ENCODE measurements around the gene KNG1. TPM values are rescaled to one million over a fixed set of nuclear protein-coding genes. Genes with fewer than 3 reads are reported as not detected.

Gene KNG1
- total RNA-seq, 1 experiment from 2014 or later, result 0.25 TPM

DNA sequence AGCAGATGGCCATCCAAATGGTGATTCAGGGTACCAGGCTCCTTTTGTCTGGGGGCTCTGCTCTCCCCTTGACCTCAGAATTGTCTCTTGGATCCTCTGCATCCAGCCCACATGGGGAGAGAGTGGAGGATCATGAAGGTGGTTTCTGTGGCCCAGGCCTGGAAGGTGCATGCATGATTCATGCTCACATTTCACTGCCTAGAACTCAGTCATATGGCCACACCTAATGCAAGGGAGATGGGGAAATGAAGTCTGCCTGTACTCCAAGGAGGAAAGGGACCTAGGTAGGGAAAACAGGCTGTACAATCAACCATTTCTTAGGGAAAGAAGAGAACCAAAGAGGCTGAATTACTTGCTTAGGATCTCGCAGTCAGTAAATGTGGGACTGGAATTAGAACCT lies 36.3 kb upstream of the KNG1 start:
- TF ChIP-seq EGR1 (IDR thresholded peaks at IDR 0.05; ENCODE audit: low read depth) (no peak), RAD21 (IDR thresholded peaks at IDR 0.05; ENCODE audit: low read depth) (no peak), JUND (IDR thresholded peaks at IDR 0.05) (no peak), ZNF274 (IDR thresholded peaks at IDR 0.05; ENCODE audit: low read depth, low read length) (no peak), SP1 (IDR thresholded peaks at IDR 0.05; ENCODE audit: low read depth) (no peak), TCF7L2 (IDR thresholded peaks at IDR 0.05; ENCODE audit: borderline replicate concordance, extremely low read depth, insufficient read depth, insufficient read length) (no peak), SRF (IDR thresholded peaks at IDR 0.05; ENCODE audit: low read depth) (no peak), ZFX (IDR thresholded peaks at IDR 0.05) (no peak), CEBPB (IDR thresholded peaks at IDR 0.05; ENCODE audit: low read depth) (no peak), FOSL1 (IDR thresholded peaks at IDR 0.05; ENCODE audit: low read depth) (no peak), ELF1 (IDR thresholded peaks at IDR 0.05; ENCODE audit: borderline replicate concordance, low read depth) (no peak), EZH2phosphoT487 (IDR thresholded peaks at IDR 0.05; ENCODE audit: borderline replicate concordance) (no peak)
- TF ChIP-seq, protein P1, sequence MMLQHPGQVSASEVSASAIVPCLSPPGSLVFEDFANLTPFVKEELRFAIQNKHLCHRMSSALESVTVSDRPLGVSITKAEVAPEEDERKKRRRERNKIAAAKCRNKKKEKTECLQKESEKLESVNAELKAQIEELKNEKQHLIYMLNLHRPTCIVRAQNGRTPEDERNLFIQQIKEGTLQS (IDR thresholded peaks at IDR 0.05), result no peak
- TF ChIP-seq, protein P2, sequence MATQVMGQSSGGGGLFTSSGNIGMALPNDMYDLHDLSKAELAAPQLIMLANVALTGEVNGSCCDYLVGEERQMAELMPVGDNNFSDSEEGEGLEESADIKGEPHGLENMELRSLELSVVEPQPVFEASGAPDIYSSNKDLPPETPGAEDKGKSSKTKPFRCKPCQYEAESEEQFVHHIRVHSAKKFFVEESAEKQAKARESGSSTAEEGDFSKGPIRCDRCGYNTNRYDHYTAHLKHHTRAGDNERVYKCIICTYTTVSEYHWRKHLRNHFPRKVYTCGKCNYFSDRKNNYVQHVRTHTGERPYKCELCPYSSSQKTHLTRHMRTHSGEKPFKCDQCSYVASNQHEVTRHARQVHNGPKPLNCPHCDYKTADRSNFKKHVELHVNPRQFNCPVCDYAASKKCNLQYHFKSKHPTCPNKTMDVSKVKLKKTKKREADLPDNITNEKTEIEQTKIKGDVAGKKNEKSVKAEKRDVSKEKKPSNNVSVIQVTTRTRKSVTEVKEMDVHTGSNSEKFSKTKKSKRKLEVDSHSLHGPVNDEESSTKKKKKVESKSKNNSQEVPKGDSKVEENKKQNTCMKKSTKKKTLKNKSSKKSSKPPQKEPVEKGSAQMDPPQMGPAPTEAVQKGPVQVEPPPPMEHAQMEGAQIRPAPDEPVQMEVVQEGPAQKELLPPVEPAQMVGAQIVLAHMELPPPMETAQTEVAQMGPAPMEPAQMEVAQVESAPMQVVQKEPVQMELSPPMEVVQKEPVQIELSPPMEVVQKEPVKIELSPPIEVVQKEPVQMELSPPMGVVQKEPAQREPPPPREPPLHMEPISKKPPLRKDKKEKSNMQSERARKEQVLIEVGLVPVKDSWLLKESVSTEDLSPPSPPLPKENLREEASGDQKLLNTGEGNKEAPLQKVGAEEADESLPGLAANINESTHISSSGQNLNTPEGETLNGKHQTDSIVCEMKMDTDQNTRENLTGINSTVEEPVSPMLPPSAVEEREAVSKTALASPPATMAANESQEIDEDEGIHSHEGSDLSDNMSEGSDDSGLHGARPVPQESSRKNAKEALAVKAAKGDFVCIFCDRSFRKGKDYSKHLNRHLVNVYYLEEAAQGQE (IDR thresholded peaks at IDR 0.05; ENCODE audit: low read depth), result no peak
- TF ChIP-seq, protein P3, sequence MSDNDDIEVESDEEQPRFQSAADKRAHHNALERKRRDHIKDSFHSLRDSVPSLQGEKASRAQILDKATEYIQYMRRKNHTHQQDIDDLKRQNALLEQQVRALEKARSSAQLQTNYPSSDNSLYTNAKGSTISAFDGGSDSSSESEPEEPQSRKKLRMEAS (IDR thresholded peaks at IDR 0.05), result no peak
- no peaks in the 10 kb centered on the region for H3K9me2 ChIP-seq (ENCODE audit: insufficient read depth)
- H2AFZ ChIP-seq (ENCODE audit: low read depth, low read length, poor library complexity, severe bottlenecking), result no peak overlapping the region
- H3K79me2 ChIP-seq (ENCODE audit: insufficient read depth, low read length), result no peaks in the 10 kb centered on the region
- no peak overlapping the region for H3K4me2 ChIP-seq (ENCODE audit: low read length)
- H4K20me1 ChIP-seq (ENCODE audit: insufficient read depth), result no peaks in the 10 kb centered on the region
- H3K4me1 ChIP-seq (ENCODE audit: control insufficient read depth in 1 of 2, insufficient read depth in 2 of 2, low read length in 2 of 2), result no peaks in the 10 kb centered on the region
- H3K9ac ChIP-seq (ENCODE audit: low read length), result no peak overlapping the region
- intact Hi-C loops (cut with micrococcal nuclease), result no loop called here
- ChIA-PET RAD21 (ENCODE audit: low non-redundant PET in 1 of 2, low total read pairs in 2 of 2, uncharacterized antibody in 2 of 2, unreplicated experiment in 2 of 2) (no interaction called here), CTCF (no interaction called here), POLR2A (no interaction called here)
- H3K27ac ChIP-seq (ENCODE audit: low read depth, low read length), result no peak overlapping the region
- no TSS peak for BruUV-seq (replicated peaks)
- H3K36me3 ChIP-seq (ENCODE audit: control insufficient read depth in 1 of 2, insufficient read depth in 2 of 2, low read length in 2 of 2), result no peaks in the 10 kb centered on the region
- DNase-seq (ENCODE audit: low read depth, low spot score), result no peak
- H3K4me3 ChIP-seq (replicated peaks in 1 of 2; ENCODE audit: low read depth in 1 of 2, low read length in 2 of 2), result no peak overlapping the region
- no peaks in the 10 kb centered on the region for H3K9me3 ChIP-seq (ENCODE audit: control insufficient read depth in 1 of 2, insufficient read depth in 1 of 2, low read depth in 1 of 2, low read length in 2 of 2)
- H3K27me3 ChIP-seq (ENCODE audit: insufficient read depth, low read length), result 0 out of 2 replicates have a peak, but pooled peaks cover 3% of the 10 kb centered on the region
- ATAC-seq, result no peak

All from HCT116 (cell line).